HG03066 (cell line): Measurements from ENCODE around the gene MCRIP2.
A peak's percentile ranks its signal among the peaks of the same experiment; 100 is the strongest.

Experiments
- ATAC-seq: cut with Tn5 transposase; IDR thresholded peaks from one replicate; pipeline ENCODE4 v1.9.1; 2021; ENCODE audit warnings: low read depth; ENCODE audit not compliant: unreplicated experiment

MCRIP2 gene

GRCh38 chr16:647173-647902 is 5.7 kb downstream of the MCRIP2 start:
- ATAC-seq, result no peak

- ATAC-seq, result no peak
Observed at GRCh38 chr16:648071-648780, 6.6 kb downstream of the MCRIP2 start.

- ATAC-seq, result peak; percentile 79
Observed at GRCh38 chr16:648781-649589, 7.4 kb downstream of the MCRIP2 start, which contains the start of gene WDR90. TSS of gene WDR90 (plus strand) at chr16:649365. CDS start at chr16:649417, 52 bp downstream.

DNA sequence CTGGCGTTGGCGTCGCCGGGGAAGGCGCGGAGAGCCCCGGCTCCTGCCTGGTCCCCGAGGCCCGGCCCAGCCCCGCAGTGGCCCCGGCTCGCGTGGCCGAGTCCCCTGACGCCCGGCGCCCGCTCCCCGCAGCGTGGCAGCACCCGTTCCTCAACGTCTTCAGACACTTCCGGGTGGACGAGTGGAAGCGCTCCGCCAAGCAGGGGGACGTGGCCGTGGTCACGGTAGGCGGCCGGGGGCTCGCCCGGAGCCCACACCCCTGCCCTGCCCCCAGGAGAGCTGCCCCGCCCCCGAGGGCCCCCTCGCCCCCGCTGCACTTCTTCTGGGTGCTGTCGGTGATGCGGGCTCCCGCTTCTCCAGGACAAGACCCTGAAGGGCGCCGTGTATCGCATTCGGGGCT is 8.0 kb downstream of the MCRIP2 start:
- ATAC-seq, result peak; percentile 11

DNA sequence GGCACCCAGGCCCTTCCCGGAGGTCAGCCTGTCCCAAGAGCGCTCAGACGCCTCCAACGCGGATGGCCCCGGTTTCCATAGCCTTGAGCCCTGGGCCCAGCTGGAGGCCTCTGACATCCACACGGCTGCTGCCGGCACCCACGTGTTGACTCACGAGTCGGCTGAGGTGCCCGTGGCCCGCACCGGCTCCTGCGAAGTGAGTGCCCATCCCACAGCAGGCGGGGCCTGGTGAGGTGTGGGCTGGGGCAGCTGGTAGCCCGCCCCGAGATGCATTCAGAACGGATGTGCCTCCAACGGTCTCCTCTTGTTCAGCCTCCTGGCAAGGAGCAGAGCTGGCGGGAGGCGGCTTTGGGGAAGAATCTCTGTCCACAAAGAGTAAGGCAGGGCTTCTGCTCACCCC is 10.2 kb downstream of the MCRIP2 start:
- ATAC-seq, result no peak

DNA sequence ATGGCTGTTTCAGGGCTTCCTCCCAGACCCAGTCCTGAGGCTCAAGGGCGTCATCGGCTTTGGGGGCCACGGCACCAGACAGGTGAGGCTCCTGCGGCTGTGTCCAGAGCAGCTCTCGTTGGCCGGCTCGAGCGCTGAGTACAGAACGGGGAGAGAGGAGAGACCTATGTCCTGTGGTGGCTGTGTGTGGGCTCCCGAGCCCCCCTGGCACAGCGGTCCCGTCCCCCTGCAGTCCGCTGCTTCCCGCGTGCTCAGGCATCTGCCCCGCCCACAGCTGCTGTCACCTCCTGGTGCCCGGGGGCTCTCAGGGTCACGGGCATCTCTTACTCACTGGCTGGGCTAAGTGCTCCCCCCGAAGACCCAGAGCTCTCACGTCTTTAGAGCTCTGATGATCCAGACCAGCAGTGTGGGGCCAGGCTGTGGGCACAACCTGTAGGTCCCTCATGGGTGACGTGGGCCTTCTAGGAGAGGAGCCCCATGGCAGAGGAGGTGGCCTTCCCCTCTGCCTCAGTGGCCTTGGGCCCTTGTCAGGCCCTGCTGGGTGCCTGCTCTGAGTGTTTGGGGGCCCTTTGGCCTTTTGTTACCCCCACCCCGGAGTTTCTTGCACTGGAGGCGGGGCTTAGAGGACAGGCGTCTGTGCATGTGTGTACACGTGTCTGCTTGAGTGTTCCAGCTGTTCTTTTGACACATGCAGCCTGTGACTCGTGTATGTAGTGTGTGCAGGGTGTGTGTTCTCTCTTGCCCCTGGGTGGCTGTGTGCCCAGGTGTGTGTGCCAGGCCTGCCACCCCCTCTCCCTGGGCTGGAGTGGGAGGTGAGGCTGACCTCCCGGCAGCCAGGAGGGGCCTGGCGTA is 11.1 kb downstream of the MCRIP2 start:
- ATAC-seq, result no peak

DNA sequence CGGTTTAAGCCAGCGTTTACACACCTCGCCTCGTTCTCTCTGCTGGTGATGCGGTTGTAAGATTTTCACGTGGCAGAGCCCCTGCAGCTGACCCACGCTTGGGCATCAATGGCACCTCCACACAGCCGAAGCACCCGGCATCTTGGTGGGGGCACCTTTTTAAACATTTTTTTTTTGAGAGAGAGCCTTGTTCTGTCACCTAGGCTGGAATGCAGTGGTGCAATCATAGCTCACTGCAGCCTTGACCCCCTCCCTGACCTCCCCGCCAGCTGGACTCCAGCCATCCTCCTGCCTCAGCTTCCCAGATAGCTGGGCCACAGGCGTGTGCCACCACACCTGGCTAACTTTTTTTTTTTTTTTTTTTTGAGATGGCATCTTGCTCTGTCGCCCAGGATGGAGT is 12.4 kb downstream of the MCRIP2 start:
- ATAC-seq, result no peak

DNA sequence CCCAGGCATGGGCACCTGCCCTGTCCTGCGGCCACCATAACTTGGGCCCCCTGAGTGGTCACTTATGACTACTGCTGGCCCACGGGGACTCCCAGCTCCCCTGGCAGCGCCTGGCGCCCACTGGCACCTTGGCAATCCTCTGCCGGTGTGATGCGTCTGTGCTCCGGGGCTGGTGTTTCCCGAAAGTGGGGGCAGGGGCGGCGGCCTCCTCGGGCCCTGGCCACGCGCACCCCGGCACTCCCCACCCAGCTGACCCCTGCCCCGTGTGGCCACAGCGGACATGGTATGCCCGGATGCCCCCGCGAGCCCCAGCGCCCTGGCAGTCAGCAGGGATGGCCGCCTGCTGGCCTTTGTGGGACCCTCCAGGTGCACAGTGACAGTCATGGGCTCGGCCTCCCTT is 15.9 kb downstream of the MCRIP2 start:
- no peak for ATAC-seq

DNA sequence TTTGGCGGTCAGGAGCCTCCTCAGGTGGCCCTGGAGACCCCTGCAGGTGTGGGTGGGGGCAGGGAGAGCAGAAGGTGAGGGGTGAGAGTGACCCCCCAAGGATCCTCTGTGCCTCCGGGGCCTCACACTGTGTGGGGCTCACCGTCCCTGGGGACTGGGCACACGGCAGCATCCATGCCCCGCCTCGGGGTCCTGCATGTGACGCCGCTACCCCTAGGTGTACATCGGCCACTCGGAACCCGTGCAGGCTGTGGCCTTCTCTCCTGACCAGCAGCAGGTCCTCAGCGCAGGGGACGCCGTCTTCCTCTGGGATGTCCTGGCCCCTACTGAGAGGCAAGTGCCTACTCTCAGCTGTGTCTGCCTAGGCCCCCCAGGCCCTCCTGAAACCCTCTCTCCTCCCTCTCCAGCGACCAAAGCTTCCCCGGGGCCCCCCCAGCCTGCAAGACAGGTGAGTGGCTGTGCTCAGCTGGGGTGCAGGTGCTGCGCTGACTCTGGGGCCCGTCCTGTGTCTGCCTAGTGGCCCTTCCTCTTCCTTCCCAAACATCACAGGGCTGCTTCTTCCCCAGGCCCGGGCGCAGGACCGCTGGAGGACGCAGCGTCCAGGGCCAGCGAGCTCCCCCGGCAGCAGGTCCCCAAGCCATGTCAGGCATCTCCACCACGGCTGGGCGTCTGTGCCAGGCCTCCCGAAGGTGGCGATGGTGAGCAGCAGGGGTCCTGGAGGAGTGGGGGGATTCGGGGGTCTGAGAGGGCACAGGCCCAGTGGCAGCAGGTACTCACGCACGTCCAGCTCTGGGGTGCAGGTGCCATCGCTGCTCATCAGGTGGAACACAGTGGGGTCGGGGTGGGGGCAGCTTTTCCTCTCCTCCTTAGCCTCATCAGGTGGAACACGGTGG is 17.3 kb downstream of the MCRIP2 start:
- ATAC-seq, result no peak

GRCh38 chr16:659618-660017 is 18.0 kb downstream of the MCRIP2 start:
- no peak for ATAC-seq

GRCh38 chr16:660132-660458 is 18.5 kb downstream of the MCRIP2 start:
- no peak for ATAC-seq

- ATAC-seq, result peak; percentile 63
Observed at GRCh38 chr16:660459-661183, 19.0 kb downstream of the MCRIP2 start.

- no peak for ATAC-seq
Observed at GRCh38 chr16:661184-661821, 19.7 kb downstream of the MCRIP2 start.

DNA sequence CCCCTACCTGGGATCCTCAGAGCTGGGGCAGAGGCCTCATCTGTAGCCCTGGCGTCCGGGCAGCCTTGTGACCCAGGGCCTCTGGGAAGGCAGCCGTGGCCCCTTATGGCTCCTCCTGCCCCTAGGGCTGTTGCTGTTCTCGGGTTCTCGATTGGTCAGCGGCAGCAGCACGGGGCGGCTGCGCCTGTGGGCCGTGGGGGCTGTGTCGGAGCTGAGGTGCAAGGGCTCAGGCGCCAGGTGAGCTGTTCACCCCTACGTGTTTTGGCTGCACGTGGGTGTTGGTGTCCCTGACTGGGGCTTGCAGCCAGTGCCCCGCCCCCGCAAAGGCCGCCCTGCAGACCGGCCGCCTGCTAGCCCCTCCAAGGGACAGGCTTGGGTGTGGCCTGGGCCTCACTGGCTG is 20.5 kb downstream of the MCRIP2 start:
- ATAC-seq, result no peak

GRCh38 chr16:662597-662996 is 21.0 kb downstream of the MCRIP2 start:
- no peak for ATAC-seq

- ATAC-seq, result no peak
Observed at GRCh38 chr16:666572-666971, 24.9 kb downstream of the MCRIP2 start.

GRCh38 chr16:667113-667779 is 25.6 kb downstream of the MCRIP2 start:
- no peak for ATAC-seq
